SIG-M5 (cell line): ENCODE results near the gene DNER.

ENCODE experiments used
- DNase-seq: peaks from one replicate; lab custom pipeline; 2025; lab: John Stamatoyannopoulos, UW

The DNER gene

GRCh38 chr2:229330952-229331351, 383.4 kb downstream of the DNER start:
- peak; percentile 94 for DNase-seq

- no peak for DNase-seq
These were observed 394.8 kb downstream of the DNER start for GRCh38 chr2:229319558-229319957.

GRCh38 chr2:229314117-229314516, 400.2 kb downstream of the DNER start:
- no peak for DNase-seq

GRCh38 chr2:229313591-229313990, 400.8 kb downstream of the DNER start:
- DNase-seq, result no peak
